Stimulated activated naive CD8-positive, alpha-beta T cell treated with anti-CD3 and anti-CD28 coated beads, Interleukin-15, amount 100 ng/mL, for 72 hours (primary cell): ENCODE data around the gene ZNF318.
"Not testable (repeated sequence)": the region's sequence is repeated elsewhere in the genome, so short reads cannot be mapped to it uniquely, and the experiment has no call there.

ENCODE experiments used
- ATAC-seq: fragments of 150-1000 bp; cut with Tn5 transposase; 2 replicates; pipeline ENCODE4 v1.10.0; 2021; ENCODE audit warnings: mild to moderate bottlenecking, moderate library complexity
- DNase-seq, 2 donors: peaks; one replicate each; pipeline ENCODE4 v3.0.0; 2021 to 2022
- H3K27ac Mint-ChIP-seq, 2 donors: one replicate each; pipeline ENCODE4 v1.8.0; 2022; ENCODE audit warnings: mild to moderate bottlenecking in 2 of 2, mixed read lengths in 2 of 2, moderate library complexity in 2 of 2
- H3K27me3 Mint-ChIP-seq: one replicate; pipeline ENCODE4 v1.8.0; 2022; ENCODE audit warnings: mixed read lengths
- H3K4me1 Mint-ChIP-seq: one replicate; pipeline ENCODE4 v1.8.0; 2022; ENCODE audit warnings: mild to moderate bottlenecking, mixed read lengths
- H3K4me3 Mint-ChIP-seq, 2 donors: one replicate each; pipeline ENCODE4 v1.8.0; 2022; ENCODE audit warnings: mild to moderate bottlenecking in 2 of 2, mixed read lengths in 2 of 2, moderate library complexity in 1 of 2
- H3K9me3 Mint-ChIP-seq, 2 donors: one replicate each; pipeline ENCODE4 v1.8.0; 2022; ENCODE audit warnings: mixed read lengths in 2 of 2

Gene ZNF318

GRCh38 chr6:43393133-43393532 lies 23.7 kb upstream of the ZNF318 start:
- not testable (repeated sequence) for H3K27ac Mint-ChIP-seq, ATAC-seq, H3K9me3 Mint-ChIP-seq, DNase-seq
- Mint-ChIP-seq H3K27me3 (peaks cover 53% of the 10 kb centered on the region), H3K4me1 (peaks cover 33% of the 10 kb centered on the region), H3K4me3 (peak overlapping the region in 1 of 2 donors; percentile 3)

- peaks cover 33% of the 10 kb centered on the region for H3K4me1 Mint-ChIP-seq
- H3K27me3 Mint-ChIP-seq: peaks cover 61% of the 10 kb centered on the region
- H3K9me3 Mint-ChIP-seq: no peaks in the 10 kb centered on the region
- ATAC-seq (peak; percentile 65), DNase-seq (peak; percentile 21 to 23)
- no peak overlapping the region for H3K27ac Mint-ChIP-seq
- peak overlapping the region; percentile 75 to 83 for H3K4me3 Mint-ChIP-seq
These were observed 22.1 kb upstream of the ZNF318 start for GRCh38 chr6:43391440-43392031.

GRCh38 chr6:43390753-43391439 lies 21.4 kb upstream of the ZNF318 start:
- ATAC-seq, H3K9me3 Mint-ChIP-seq, DNase-seq, H3K27ac Mint-ChIP-seq: not testable (repeated sequence)
- H3K4me3 Mint-ChIP-seq: peak overlapping the region; percentile 75 to 83
- peaks cover 61% of the 10 kb centered on the region for H3K27me3 Mint-ChIP-seq
- peaks cover 34% of the 10 kb centered on the region for H3K4me1 Mint-ChIP-seq

- Mint-ChIP-seq H3K27ac (no peak overlapping the region), H3K4me1 (peaks cover 44% of the 10 kb centered on the region), H3K27me3 (peaks cover 61% of the 10 kb centered on the region)
These were observed 20.4 kb upstream of the ZNF318 start for GRCh38 chr6:43389730-43390295.

GRCh38 chr6:43386492-43386891 lies 17.0 kb upstream of the ZNF318 start:
- H3K4me3 Mint-ChIP-seq: no peak overlapping the region
- no peak for ATAC-seq
- no peak for DNase-seq
- H3K4me1 Mint-ChIP-seq: peaks cover 57% of the 10 kb centered on the region
- no peaks in the 10 kb centered on the region for H3K9me3 Mint-ChIP-seq
- H3K27me3 Mint-ChIP-seq: peaks cover 34% of the 10 kb centered on the region
- no peak overlapping the region for H3K27ac Mint-ChIP-seq

More at GRCh38 chr6:43389730-43390295, 20.4 kb upstream of the ZNF318 start:
- H3K4me3 Mint-ChIP-seq: no peak overlapping the region
- H3K9me3 Mint-ChIP-seq: no peaks in the 10 kb centered on the region
- DNase-seq: no peak
- no peak for ATAC-seq

- H3K9me3 Mint-ChIP-seq: no peaks in the 10 kb centered on the region
- H3K4me3 Mint-ChIP-seq: peak overlapping the region; percentile 30 to 71
- H3K27ac Mint-ChIP-seq: peak overlapping the region in 1 of 2 donors; percentile 74
- H3K27me3 Mint-ChIP-seq: peaks cover 30% of the 10 kb centered on the region
- no peak for DNase-seq
- H3K4me1 Mint-ChIP-seq: peaks cover 42% of the 10 kb centered on the region
- no peak for ATAC-seq
These were observed 13.7 kb upstream of the ZNF318 start for GRCh38 chr6:43383021-43383667.

DNA sequence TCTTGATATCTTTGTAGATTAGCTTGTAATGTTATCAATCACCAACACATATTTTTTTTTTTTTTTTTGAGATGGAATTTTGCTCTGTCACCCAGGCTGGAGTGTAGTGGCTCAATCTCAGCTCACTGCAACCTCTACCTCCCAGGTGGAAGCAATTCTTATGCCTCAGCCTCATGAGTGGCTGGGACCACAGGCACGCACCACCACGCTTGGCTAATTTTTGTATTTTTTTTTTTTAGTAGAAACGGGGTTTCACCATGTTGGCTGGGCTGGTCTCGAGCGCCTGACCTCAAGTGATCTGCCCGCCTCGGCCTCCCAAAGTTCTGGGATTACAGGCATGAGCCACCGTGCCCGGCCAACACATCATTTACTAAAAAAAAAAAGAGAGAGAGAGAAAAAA lies 11.4 kb upstream of the ZNF318 start:
- Mint-ChIP-seq H3K27me3 (peaks cover 22% of the 10 kb centered on the region), H3K4me1 (peaks cover 61% of the 10 kb centered on the region)
- not testable (repeated sequence) for H3K27ac Mint-ChIP-seq, ATAC-seq, DNase-seq, H3K9me3 Mint-ChIP-seq, H3K4me3 Mint-ChIP-seq

- Mint-ChIP-seq H3K4me1 (peaks cover 47% of the 10 kb centered on the region), H3K27me3 (peaks cover 22% of the 10 kb centered on the region), H3K27ac (no peak overlapping the region), H3K4me3 (no peak overlapping the region), H3K9me3 (no peaks in the 10 kb centered on the region)
- ATAC-seq: no peak
- no peak for DNase-seq
These were observed 9.2 kb upstream of the ZNF318 start for GRCh38 chr6:43378631-43379030.

GRCh38 chr6:43377710-43378229 lies 8.3 kb upstream of the ZNF318 start:
- Mint-ChIP-seq H3K27me3 (peaks cover 22% of the 10 kb centered on the region), H3K4me3 (no peak overlapping the region), H3K4me1 (peaks cover 39% of the 10 kb centered on the region), H3K27ac (no peak overlapping the region), H3K9me3 (no peaks in the 10 kb centered on the region)
- no peak for ATAC-seq
- no peak for DNase-seq

GRCh38 chr6:43376551-43376981 lies 7.1 kb upstream of the ZNF318 start:
- Mint-ChIP-seq H3K9me3 (no peaks in the 10 kb centered on the region), H3K27me3 (peaks cover 18% of the 10 kb centered on the region), H3K4me1 (peaks cover 33% of the 10 kb centered on the region), H3K27ac (no peak overlapping the region), H3K4me3 (no peak overlapping the region)
- DNase-seq (peak; percentile 26 to 79), ATAC-seq (peak; percentile 97)

GRCh38 chr6:43375693-43376092 lies 6.2 kb upstream of the ZNF318 start:
- Mint-ChIP-seq H3K27me3 (peaks cover 10% of the 10 kb centered on the region), H3K9me3 (no peaks in the 10 kb centered on the region), H3K27ac (peak overlapping the region in 1 of 2 donors; percentile 71), H3K4me1 (peaks cover 31% of the 10 kb centered on the region), H3K4me3 (no peak overlapping the region)
- ATAC-seq (peak; percentile 19), DNase-seq (peak in 1 of 2 donors; percentile 24)

- Mint-ChIP-seq H3K9me3 (no peaks in the 10 kb centered on the region), H3K27ac (no peak overlapping the region), H3K4me3 (no peak overlapping the region), H3K4me1 (peaks cover 40% of the 10 kb centered on the region), H3K27me3 (no peaks in the 10 kb centered on the region)
- ATAC-seq (no peak), DNase-seq (no peak)
These were observed 3.9 kb upstream of the ZNF318 start for GRCh38 chr6:43373252-43373875.

DNA sequence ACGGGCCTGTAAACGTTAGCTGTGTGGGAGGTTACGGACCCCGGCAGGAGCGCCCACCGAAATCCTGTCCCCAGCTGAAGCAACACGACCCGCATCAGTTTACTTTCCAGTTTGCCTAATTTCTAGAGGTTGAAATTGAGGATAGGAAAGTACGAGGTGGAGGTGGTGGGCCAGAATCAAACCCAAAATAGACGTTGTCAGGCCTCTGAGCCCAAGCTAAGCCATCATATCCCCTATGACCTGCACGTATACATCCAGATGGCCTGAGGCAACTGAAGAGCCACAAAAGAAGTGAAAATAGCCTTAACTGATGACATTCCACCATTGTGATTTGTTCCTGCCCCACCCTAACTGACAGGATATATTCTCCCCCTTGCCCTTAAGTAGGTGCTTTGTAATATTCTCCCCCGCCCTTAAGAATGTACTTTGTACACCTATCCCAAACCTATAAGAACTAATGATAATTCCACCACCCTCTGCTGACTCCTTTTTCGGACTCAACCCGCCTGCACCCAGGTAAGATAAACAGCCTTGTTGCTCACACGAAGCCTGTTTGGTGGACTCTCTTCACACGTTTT lies 645 bp upstream of the ZNF318 start:
- not testable (repeated sequence) for H3K27me3 Mint-ChIP-seq, H3K9me3 Mint-ChIP-seq, DNase-seq
- H3K4me3 Mint-ChIP-seq: peak overlapping the region; percentile 88 to 95
- H3K4me1 Mint-ChIP-seq: peaks cover 33% of the 10 kb centered on the region
- ATAC-seq: peak; percentile 24
- peak overlapping the region; percentile 97 for H3K27ac Mint-ChIP-seq

DNA sequence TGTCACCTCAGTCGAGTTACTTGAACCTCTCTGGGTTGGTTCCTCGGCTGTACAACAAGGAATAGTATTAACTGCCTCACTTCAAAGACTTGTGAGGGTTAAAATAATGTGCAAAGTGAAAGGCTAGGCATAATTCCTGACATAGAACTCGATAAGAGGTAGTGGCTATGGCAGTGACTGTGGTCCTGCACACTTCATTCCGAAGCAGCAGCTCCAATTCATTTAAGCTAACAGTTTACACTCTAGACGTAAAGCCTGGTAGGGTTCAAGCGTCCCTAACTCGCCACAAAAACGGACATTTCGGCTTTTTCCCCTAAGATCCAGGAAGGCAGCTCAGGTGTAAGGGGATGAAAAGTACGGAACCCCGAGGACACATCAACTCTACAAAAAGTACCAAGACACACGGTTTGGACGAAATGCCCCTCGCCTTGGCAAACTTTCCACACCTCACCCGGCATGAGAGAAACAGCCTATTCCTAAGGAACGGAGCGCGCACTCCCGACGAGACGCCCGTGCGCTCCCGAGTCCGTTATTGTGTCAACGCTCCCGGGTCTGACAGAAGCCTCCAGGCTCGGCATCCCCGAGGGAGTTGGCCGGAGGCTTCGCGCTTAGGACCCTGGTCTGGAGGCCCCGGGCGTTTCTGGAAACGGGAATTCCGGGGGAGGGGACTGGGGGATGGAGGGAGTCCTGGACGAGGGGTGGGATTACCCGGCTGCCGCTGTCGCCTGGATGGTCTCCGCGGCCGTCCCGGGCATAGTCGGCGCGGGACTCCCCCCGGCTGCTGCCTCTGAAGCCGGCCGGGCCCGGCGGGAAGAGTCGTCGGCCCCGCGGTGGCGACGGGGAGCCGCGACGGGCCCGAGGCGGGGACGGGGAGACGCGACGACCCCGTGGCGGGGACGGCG lies 937 bp downstream of the ZNF318 start:
- ATAC-seq (peak; percentile 40), DNase-seq (no peak)
- Mint-ChIP-seq H3K27ac (peak overlapping the region; percentile 29 to 76), H3K9me3 (no peaks in the 10 kb centered on the region), H3K4me3 (peak overlapping the region; percentile 80), H3K27me3 (no peaks in the 10 kb centered on the region), H3K4me1 (peaks cover 33% of the 10 kb centered on the region)
